Measurements from ENCODE around the gene PRKAA1. TPM values are rescaled to one million over a fixed set of nuclear protein-coding genes. Genes with fewer than 3 reads are reported as not detected.

The PRKAA1 gene
- total and polyA plus RNA-seq, 2 of the 13 experiments (the other 11 are each of a cell fraction or from before 2014, with no cell fraction given), result 36.6 to 58.0 TPM

DNA sequence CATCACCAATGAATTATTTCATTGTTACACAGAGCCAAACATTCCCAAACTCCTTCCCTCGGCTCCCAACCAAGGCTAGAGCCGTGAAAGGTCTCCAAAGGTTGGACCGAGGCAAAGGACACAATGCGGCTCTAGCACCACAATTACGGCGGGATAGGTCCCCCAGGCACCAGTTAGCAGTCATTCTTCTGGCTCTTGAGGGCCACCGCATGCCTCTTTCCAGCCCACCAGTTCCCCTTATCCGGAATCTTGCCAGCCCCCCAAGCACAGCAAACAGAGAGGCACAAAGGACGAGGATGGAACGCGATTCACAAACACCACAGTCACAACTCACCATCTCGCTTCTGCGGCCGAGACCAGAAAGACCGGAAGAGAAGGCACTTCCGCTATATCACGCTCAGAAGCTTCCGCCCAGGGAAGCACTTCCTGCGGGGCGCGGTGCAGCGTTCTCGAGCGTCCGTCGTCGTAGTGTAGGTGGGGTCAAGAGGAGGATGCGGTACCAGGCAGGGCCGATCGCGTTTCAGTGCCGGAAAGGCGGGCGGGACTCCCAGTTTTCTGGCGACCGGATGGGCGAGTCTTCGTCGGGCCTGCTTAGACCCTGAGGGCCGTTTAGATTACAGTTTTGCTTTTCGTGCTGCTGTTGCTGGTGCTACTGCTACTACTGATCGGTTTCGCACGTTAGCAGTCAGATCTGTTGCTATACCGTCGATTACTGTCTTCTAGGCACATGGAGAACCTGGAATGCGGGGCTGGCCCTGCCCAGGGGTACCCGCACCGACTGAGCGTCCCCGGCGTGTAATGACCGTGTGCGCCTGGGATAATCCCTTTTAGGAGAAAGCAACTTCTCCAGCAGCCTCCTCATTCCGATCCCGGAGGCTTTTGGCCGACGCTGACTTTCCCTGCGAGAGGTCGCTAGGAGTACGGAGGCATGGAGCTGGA, 36.9 kb upstream of the PRKAA1 start, which contains the start of gene RPL37 (continued):
- no peak for TF ChIP-seq PRPF4 (IDR thresholded peaks at IDR 0.05; ENCODE audit: low read depth, low read length, poor library complexity, severe bottlenecking)
- peak; percentile 56; the same call in 1 of the 2 replicates for TF ChIP-seq ZNF329 (CRISPR knock-in tag; IDR thresholded peaks at IDR 0.05; ENCODE audit: low read depth)
- TF ChIP-seq, protein P1, sequence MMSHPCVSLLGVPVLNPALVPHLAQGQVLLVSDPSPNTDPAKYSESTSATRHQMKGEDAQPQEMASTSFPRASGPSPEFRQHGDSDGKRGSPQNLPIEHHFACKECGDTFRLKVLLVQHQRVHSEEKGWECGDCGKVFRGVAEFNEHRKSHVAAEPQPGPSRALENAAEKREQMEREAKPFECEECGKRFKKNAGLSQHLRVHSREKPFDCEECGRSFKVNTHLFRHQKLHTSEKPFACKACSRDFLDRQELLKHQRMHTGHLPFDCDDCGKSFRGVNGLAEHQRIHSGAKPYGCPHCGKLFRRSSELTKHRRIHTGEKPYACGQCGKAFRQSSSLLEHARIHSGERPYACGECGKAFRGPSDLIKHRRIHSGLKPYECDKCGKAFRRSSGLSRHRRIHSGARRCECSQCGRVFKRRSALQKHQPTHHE (CRISPR knock-in tag; IDR thresholded peaks at IDR 0.05; ENCODE audit: borderline replicate concordance), result peak; percentile 84
- TF ChIP-seq, protein P2, sequence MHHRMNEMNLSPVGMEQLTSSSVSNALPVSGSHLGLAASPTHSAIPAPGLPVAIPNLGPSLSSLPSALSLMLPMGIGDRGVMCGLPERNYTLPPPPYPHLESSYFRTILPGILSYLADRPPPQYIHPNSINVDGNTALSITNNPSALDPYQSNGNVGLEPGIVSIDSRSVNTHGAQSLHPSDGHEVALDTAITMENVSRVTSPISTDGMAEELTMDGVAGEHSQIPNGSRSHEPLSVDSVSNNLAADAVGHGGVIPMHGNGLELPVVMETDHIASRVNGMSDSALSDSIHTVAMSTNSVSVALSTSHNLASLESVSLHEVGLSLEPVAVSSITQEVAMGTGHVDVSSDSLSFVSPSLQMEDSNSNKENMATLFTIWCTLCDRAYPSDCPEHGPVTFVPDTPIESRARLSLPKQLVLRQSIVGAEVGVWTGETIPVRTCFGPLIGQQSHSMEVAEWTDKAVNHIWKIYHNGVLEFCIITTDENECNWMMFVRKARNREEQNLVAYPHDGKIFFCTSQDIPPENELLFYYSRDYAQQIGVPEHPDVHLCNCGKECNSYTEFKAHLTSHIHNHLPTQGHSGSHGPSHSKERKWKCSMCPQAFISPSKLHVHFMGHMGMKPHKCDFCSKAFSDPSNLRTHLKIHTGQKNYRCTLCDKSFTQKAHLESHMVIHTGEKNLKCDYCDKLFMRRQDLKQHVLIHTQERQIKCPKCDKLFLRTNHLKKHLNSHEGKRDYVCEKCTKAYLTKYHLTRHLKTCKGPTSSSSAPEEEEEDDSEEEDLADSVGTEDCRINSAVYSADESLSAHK (CRISPR knock-in tag; IDR thresholded peaks at IDR 0.05; ENCODE audit: borderline replicate concordance), result no peak
- peak; percentile 84; the same call in 1 of the 2 replicates for TF ChIP-seq ZFP90 (CRISPR knock-in tag; IDR thresholded peaks at IDR 0.05; ENCODE audit: borderline replicate concordance)
- TF ChIP-seq ZNF703 (CRISPR knock-in tag; IDR thresholded peaks at IDR 0.05; ENCODE audit: borderline replicate concordance), result no peak; the same call in 1 of the 2 replicates
- TF ChIP-seq, protein P3, sequence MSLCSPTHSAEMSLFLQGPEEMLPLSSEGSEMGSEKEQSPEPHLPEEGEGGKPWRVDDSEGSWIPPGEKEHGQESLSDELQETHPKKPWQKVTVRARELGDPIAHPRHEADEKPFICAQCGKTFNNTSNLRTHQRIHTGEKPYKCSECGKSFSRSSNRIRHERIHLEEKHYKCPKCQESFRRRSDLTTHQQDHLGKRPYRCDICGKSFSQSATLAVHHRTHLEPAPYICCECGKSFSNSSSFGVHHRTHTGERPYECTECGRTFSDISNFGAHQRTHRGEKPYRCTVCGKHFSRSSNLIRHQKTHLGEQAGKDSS (CRISPR knock-in tag; IDR thresholded peaks at IDR 0.05; ENCODE audit: borderline replicate concordance, low read depth), result peak; percentile 77
- TF ChIP-seq, protein P4, sequence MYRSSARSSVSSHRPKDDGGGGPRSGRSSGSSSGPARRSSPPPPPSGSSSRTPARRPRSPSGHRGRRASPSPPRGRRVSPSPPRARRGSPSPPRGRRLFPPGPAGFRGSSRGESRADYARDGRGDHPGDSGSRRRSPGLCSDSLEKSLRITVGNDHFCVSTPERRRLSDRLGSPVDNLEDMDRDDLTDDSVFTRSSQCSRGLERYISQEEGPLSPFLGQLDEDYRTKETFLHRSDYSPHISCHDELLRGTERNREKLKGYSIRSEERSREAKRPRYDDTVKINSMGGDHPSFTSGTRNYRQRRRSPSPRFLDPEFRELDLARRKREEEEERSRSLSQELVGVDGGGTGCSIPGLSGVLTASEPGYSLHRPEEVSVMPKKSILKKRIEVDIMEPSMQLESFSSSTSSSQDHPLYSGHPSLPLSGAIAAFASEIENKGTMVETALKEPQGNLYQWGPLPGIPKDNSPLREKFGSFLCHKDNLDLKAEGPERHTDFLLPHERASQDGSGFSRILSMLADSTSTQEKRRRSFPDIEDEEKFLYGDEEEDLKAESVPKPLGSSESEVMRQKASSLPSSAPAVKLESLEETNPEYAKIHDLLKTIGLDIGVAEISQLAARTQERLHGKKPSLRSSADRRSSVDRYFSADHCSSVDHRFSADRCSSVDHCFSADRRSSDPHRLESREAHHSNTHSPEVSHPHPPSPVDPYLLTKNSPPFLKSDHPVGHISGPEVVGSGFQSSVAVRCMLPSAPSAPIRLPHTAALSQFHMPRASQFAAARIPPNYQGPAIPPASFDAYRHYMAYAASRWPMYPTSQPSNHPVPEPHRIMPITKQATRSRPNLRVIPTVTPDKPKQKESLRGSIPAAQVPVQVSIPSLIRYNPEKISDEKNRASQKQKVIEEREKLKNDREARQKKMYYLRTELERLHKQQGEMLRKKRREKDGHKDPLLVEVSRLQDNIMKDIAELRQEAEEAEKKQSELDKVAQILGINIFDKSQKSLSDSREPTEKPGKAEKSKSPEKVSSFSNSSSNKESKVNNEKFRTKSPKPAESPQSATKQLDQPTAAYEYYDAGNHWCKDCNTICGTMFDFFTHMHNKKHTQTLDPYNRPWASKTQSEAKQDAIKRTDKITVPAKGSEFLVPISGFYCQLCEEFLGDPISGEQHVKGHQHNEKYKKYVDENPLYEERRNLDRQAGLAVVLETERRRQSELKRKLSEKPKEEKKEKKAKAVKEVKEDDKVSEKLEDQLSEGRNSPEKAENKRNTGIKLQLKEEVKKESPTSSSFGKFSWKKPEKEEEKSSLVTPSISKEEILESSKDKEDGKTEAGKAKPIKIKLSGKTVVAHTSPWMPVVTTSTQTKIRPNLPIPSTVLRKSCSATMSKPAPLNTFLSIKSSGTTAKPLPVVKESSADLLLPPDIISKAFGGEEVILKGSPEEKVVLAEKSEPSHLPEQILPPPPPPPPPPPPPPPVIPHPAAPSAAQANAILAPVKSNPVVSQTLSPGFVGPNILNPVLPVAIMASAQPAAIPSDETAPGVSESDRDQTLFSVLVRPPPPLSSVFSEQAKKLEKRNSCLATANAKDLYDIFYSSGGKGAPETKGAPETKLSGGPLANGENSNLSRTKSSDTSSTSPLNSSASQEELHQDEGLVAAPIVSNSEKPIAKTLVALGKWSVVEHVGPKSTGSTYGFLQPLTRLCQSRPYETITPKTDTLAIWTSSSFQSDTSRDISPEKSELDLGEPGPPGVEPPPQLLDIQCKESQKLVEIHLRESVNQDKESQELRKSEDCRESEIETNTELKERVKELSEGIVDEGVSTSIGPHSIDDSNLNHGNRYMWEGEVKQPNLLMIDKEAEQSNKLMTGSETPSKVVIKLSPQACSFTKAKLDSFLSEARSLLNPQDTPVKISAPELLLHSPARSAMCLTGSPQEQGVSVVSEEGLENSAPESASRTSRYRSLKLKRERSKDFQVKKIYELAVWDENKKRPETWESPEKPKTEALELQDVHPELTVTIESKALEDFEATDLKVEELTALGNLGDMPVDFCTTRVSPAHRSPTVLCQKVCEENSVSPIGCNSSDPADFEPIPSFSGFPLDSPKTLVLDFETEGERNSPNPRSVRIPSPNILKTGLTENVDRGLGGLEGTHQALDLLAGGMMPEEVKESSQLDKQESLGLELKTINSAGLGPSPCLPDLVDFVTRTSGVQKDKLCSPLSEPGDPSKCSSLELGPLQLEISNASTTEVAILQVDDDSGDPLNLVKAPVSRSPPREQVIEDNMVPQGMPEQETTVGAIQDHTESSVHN (CRISPR knock-in tag; IDR thresholded peaks at IDR 0.05), result no peak
- TF ChIP-seq, protein P5, sequence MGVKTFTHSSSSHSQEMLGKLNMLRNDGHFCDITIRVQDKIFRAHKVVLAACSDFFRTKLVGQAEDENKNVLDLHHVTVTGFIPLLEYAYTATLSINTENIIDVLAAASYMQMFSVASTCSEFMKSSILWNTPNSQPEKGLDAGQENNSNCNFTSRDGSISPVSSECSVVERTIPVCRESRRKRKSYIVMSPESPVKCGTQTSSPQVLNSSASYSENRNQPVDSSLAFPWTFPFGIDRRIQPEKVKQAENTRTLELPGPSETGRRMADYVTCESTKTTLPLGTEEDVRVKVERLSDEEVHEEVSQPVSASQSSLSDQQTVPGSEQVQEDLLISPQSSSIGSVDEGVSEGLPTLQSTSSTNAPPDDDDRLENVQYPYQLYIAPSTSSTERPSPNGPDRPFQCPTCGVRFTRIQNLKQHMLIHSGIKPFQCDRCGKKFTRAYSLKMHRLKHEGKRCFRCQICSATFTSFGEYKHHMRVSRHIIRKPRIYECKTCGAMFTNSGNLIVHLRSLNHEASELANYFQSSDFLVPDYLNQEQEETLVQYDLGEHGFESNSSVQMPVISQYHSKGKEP (CRISPR knock-in tag; IDR thresholded peaks at IDR 0.05), result peak; percentile 59
- no peak for TF ChIP-seq NPAS2 (CRISPR knock-in tag; IDR thresholded peaks at IDR 0.05; ENCODE audit: borderline replicate concordance)

Measured in HepG2 (cell line).